Measurements from ENCODE around the gene CSAD. TPM values are rescaled to one million over a fixed set of nuclear protein-coding genes. Genes with fewer than 3 reads are reported as not detected.

CSAD gene
- total RNA-seq, 6 experiments from 2014 or later: 20.6 to 54.2 (median 37.1) TPM

DNA sequence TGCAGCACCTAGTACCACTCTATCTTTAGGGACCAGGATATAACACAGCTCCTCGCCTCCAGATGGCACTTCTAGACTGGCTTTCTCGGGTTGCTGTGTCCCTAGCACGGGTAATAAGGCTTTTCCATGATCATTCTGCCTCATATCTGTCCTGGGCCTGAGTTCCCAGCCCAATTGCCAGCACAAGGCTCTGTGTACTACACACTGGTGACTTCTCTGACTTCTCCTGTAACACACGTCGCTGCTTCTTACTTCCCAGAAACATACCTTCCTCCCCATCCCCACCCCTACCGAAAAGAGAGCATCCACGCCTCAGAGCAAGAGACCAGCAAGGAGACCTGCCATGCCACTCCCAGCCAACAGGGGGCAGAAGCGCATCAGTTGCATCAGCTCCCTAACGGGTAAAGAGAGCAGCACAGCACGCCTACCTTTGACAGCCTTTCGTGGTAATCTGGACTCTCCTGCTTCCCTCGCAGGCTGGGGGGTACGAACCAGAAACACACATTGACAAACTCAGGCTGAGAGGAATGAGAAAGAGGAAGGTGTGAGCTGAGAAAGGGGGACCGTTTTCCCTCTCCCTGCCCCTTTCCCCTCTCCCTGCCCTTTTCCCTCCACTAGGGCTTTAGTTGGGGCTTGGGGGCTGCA is 21.4 kb downstream of the CSAD start:
- Histone ChIP-seq H3K27me3 (no peaks in the 10 kb centered on the region), H3K36me3 (peaks cover 0 to 3% (median 0%) of the 10 kb centered on the region in 4 donors), H3K4me1 (peaks cover 0 to 56% (median 23%) of the 10 kb centered on the region in 4 donors), H3K4me3 (no peak overlapping the region), H3K9me3 (no peaks in the 10 kb centered on the region), H3K27ac (peak overlapping the region in 1 of 3 donors; percentile 60)
- no peak for TF ChIP-seq POLR2A (IDR thresholded peaks at IDR 0.05)
- TF ChIP-seq, protein P1, sequence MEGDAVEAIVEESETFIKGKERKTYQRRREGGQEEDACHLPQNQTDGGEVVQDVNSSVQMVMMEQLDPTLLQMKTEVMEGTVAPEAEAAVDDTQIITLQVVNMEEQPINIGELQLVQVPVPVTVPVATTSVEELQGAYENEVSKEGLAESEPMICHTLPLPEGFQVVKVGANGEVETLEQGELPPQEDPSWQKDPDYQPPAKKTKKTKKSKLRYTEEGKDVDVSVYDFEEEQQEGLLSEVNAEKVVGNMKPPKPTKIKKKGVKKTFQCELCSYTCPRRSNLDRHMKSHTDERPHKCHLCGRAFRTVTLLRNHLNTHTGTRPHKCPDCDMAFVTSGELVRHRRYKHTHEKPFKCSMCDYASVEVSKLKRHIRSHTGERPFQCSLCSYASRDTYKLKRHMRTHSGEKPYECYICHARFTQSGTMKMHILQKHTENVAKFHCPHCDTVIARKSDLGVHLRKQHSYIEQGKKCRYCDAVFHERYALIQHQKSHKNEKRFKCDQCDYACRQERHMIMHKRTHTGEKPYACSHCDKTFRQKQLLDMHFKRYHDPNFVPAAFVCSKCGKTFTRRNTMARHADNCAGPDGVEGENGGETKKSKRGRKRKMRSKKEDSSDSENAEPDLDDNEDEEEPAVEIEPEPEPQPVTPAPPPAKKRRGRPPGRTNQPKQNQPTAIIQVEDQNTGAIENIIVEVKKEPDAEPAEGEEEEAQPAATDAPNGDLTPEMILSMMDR (IDR thresholded peaks at IDR 0.05): peak; percentile 94 to 99 (median 96)
- intact Hi-C loops (cut with DNase I): loop anchor here in 1 of 2 donors (5.0 kb wide), 1 partner anchor 38 kb away; no protein-coding TSS in a partner anchor
- DNase-seq: peak; percentile 81 to 89 (median 87)
- ATAC-seq: peak; percentile 82 to 94 (median 92)
- WGBS (ENCODE audit: insufficient coverage, low coverage, low lambda C conversion rate, missing lambda C conversion rate): 3% methylated on average over 14 of the region's 14 CpGs

DNA sequence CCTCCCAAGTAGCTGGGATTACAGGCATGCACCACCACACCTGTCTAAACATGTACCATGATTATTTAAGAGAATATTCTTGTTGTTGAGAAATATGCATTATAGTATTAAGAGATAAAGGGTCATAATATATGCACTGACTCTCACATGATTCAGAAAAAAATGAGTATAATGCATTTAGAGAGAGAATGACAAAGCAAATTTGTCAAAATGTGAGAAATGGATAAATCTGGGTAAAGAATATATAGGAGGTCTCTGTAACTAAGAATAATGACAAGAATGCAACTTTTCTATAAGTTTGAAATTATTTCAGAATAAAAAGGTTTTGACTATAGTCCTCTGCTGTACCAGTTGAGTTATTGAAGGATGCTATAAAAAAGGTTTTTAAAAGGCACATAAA is 28.3 kb downstream of the CSAD start:
- Histone ChIP-seq H3K4me3 (no peak overlapping the region), H3K27ac (no peak overlapping the region), H3K4me1 (peaks cover 0 to 7% (median 2%) of the 10 kb centered on the region in 4 donors), H3K9me3 (no peaks in the 10 kb centered on the region), H3K27me3 (no peaks in the 10 kb centered on the region), H3K36me3 (no peaks in the 10 kb centered on the region)
- intact Hi-C loops (cut with DNase I): no loop called here
- DNase-seq (no peak), ATAC-seq (no peak)
- no peak for TF ChIP-seq POLR2A (IDR thresholded peaks at IDR 0.05)
- TF ChIP-seq, protein P1 (IDR thresholded peaks at IDR 0.05): no peak

- 82% methylated on average over 6 of the region's 6 CpGs for WGBS (ENCODE audit: insufficient coverage, low coverage, low lambda C conversion rate, missing lambda C conversion rate)
- H3K4me3 ChIP-seq: no peak overlapping the region
- intact Hi-C loops (cut with DNase I): no loop called here
These were observed 29.7 kb downstream of the CSAD start for GRCh38 chr12:53151039-53151438.

DNA sequence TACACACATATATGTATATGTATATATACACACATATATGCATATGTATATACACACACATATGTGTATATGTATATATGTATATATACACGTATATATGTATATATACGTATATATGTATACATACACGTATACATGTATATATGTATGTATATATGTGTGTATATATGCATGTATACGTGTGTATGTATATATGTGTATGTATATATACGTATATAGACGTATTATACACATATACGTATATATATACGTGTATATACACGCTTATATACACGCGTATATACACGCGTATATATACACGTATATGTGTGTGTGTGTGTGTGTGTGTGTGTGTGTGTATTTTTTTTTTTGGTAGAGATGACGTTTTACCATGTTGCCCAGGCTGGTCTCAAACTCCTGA is 33.1 kb downstream of the CSAD start:
- Histone ChIP-seq H3K4me3 (no peak overlapping the region), H3K36me3 (no peaks in the 10 kb centered on the region), H3K27me3 (no peaks in the 10 kb centered on the region), H3K9me3 (no peaks in the 10 kb centered on the region), H3K4me1 (peaks cover 0 to 13% (median 3%) of the 10 kb centered on the region in 4 donors), H3K27ac (no peak overlapping the region)
- no peak for ATAC-seq
- DNase-seq: no peak
- TF ChIP-seq, protein P1 (IDR thresholded peaks at IDR 0.05): no peak
- TF ChIP-seq POLR2A (IDR thresholded peaks at IDR 0.05): no peak
- intact Hi-C loops (cut with DNase I): no loop called here
- WGBS (ENCODE audit: insufficient coverage, low coverage, low lambda C conversion rate, missing lambda C conversion rate): 73% methylated on average over 11 of the region's 15 CpGs

More at GRCh38 chr12:53151039-53151438, 29.7 kb downstream of the CSAD start:
- no peaks in the 10 kb centered on the region for H3K27me3 ChIP-seq
- no peaks in the 10 kb centered on the region for H3K9me3 ChIP-seq
- ATAC-seq: peak in 1 of 4 donors; percentile 11
- DNase-seq: no peak
- TF ChIP-seq, protein P1 (IDR thresholded peaks at IDR 0.05): no peak
- no peak for TF ChIP-seq POLR2A (IDR thresholded peaks at IDR 0.05)
- H3K27ac ChIP-seq: no peak overlapping the region
- H3K36me3 ChIP-seq: no peaks in the 10 kb centered on the region
- H3K4me1 ChIP-seq: peaks cover 0 to under 1% (median 0%) of the 10 kb centered on the region in 4 donors

All from right lobe of liver (tissue), 6 donors.